GM23248 (cell line): ENCODE data around the gene MARK1. TPM values are rescaled to one million over a fixed set of nuclear protein-coding genes. Genes with fewer than 3 reads are reported as not detected.

Experiments
- DNase-seq: peaks from one replicate; pipeline ENCODE4 v3.0.0-alpha.2; 2015
- H2AFZ ChIP-seq: fragments of 200-600 bp; sonication (generic); 2 replicates; pipeline ENCODE4 v1.6.1; 2016; ENCODE audit warnings: antibody characterized with exemption
- H3F3A ChIP-seq: fragments of 200-600 bp; sonication (generic); 2 replicates; pipeline ENCODE4 v1.6.1; 2016; ENCODE audit warnings: mild to moderate bottlenecking, antibody characterized with exemption, mixed run types; ENCODE audit not compliant: insufficient read depth
- H3K27ac ChIP-seq: fragments of 200-600 bp; sonication (generic); 2 replicates; pipeline ENCODE4 v1.5.1; 2016; ENCODE audit warnings: mild to moderate bottlenecking
- H3K27me3 ChIP-seq: fragments of 200-600 bp; sonication (generic); replicated peaks from 2 replicates; pipeline ENCODE4 v1.6.1; 2016; ENCODE audit warnings: mild to moderate bottlenecking; ENCODE audit not compliant: insufficient read depth
- H3K36me3 ChIP-seq: fragments of 200-600 bp; sonication (generic); 2 replicates; pipeline ENCODE4 v1.6.1; 2016; ENCODE audit warnings: low read depth, mild to moderate bottlenecking
- H3K4me1 ChIP-seq: fragments of 200-600 bp; sonication (generic); 2 replicates; pipeline ENCODE4 v1.6.1; 2016; ENCODE audit warnings: mild to moderate bottlenecking; ENCODE audit not compliant: insufficient read depth
- H3K4me2 ChIP-seq: fragments of 200-600 bp; sonication (generic); one replicate; pipeline ENCODE4 v1.6.1; 2016; ENCODE audit warnings: mild to moderate bottlenecking; ENCODE audit not compliant: unreplicated experiment
- H3K4me3 ChIP-seq: fragments of 200-600 bp; sonication (generic); 2 replicates; pipeline ENCODE4 v1.5.1; 2016; ENCODE audit warnings: mild to moderate bottlenecking
- H3K79me2 ChIP-seq: fragments of 200-600 bp; sonication (generic); 2 replicates; pipeline ENCODE4 v1.6.1; 2016; ENCODE audit warnings: mild to moderate bottlenecking; ENCODE audit not compliant: insufficient read depth
- H3K9ac ChIP-seq: fragments of 200-600 bp; sonication (generic); 2 replicates; pipeline ENCODE4 v1.6.1; 2016; ENCODE audit warnings: mild to moderate bottlenecking
- H3K9me2 ChIP-seq: fragments of 200-600 bp; sonication (generic); 2 replicates; pipeline ENCODE4 v1.6.1; 2016; ENCODE audit warnings: mixed run types, mild to moderate bottlenecking, moderate library complexity; ENCODE audit not compliant: insufficient read depth
- H3K9me3 ChIP-seq: fragments of 200-600 bp; sonication (generic); one replicate; pipeline ENCODE4 v1.6.1; 2017; ENCODE audit warnings: low read depth
- H4K20me1 ChIP-seq: fragments of 200-600 bp; sonication (generic); 2 replicates; pipeline ENCODE4 v1.6.0; 2016; ENCODE audit not compliant: insufficient read depth
- EZH2 ChIP-seq: fragments of 200-600 bp; sonication (generic); IDR thresholded peaks from 2 replicates; pipeline ENCODE4 v1.6.1; 2018; ENCODE audit warnings: antibody characterized with exemption, mild to moderate bottlenecking; ENCODE audit not compliant: insufficient read depth, poor library complexity, severe bottlenecking
- EZH2phosphoT487 ChIP-seq: fragments of 200-600 bp; sonication (generic); IDR thresholded peaks from 2 replicates; pipeline ENCODE4 v1.6.1; 2018; ENCODE audit warnings: antibody characterized with exemption, moderate library complexity, mild to moderate bottlenecking, low read depth; ENCODE audit not compliant: insufficient read depth
- whole genome bisulfite sequencing, 2 experiments: methylation state at CpG; one replicate each; pipeline ENCODE4 v1.1.6; 2015 to 2017; ENCODE audit warnings: low lambda C conversion rate in 2 of 2, low coverage in 1 of 2; ENCODE audit errors: missing lambda C conversion rate in 2 of 2; 5-methylcytosine and 5-hydroxymethylcytosine counted together
- in situ Hi-C: fragments of 300-500 bp; cut with MboI; formaldehyde crosslinking; loops from 2 replicates; pipeline ENCODE4 v1.15.0; 2020
- polyA plus RNA-seq: library from polyadenylated mRNA; unstranded; fragments of >200 nt; fragmentation: Nextera tagmentation; extraction: Ambion mirVana; gene quantifications from 2 replicates; pipeline ENCODE4 v1.2.1, GENCODE V29; 2016
- total RNA-seq: library from RNA; depleted of rRNA; stranded (reverse); fragments of >200 nt; shearing (Covaris generic); gene quantifications from 2 replicates; pipeline ENCODE4 v1.2.3, GENCODE V29; 2014

MARK1 gene
- total and polyA plus RNA-seq, 2 experiments from 2014 or later = 0.40 to 0.65 TPM

- in situ Hi-C loops = no loop called here
- Histone ChIP-seq H3K4me3 (peak within 1 kb of the TSS; percentile 80), H3K9me2 (no peaks in the 10 kb centered on the region), H3F3A (no peaks in the 10 kb centered on the region), H3K4me1 (peaks cover 7% of the 10 kb centered on the region; the same call in 1 of the 2 replicates), H3K4me2 (peak within 1 kb of the TSS; percentile 77), H3K36me3 (no peaks in the 10 kb centered on the region), H3K27ac (no peak within 1 kb of the TSS), H2AFZ (peak within 1 kb of the TSS; percentile 87), H3K9ac (peak within 1 kb of the TSS; percentile 30; the same call in 1 of the 2 replicates), H3K27me3 (peaks cover 30% of the 10 kb centered on the region), H3K79me2 (no peaks in the 10 kb centered on the region), H4K20me1 (no peaks in the 10 kb centered on the region), H3K9me3 (no peaks in the 10 kb centered on the region)
- TF ChIP-seq EZH2 (no peak), EZH2phosphoT487 (no peak)
- peak; percentile 61 for DNase-seq
- WGBS, 2 experiments = 8% methylated on average over 68 to 74 of the region's 96 CpGs
These were observed 162.5 kb downstream of the MARK1 start, which contains the start of gene C1orf115 for GRCh38 chr1:220690140-220691052. C1orf115 (plus strand) TSS chr1:220690363; CDS start chr1:220690403, 40 bp downstream.

GRCh38 chr1:220691053-220691684 is 163.2 kb downstream of the MARK1 start:
- Histone ChIP-seq H3K27me3 (peaks cover 30% of the 10 kb centered on the region), H4K20me1 (no peaks in the 10 kb centered on the region), H3K4me2 (no peak overlapping the region), H3K9me2 (no peaks in the 10 kb centered on the region), H3K36me3 (no peaks in the 10 kb centered on the region), H3K4me1 (peaks cover 7% of the 10 kb centered on the region; the same call in 1 of the 2 replicates), H3K27ac (no peak overlapping the region), H3K4me3 (no peak overlapping the region; the same call in 1 of the 2 replicates), H3K79me2 (no peaks in the 10 kb centered on the region), H2AFZ (0 out of 2 replicates have a peak overlapping the region, but pooled peaks have one; percentile 87), H3K9me3 (no peaks in the 10 kb centered on the region), H3F3A (no peaks in the 10 kb centered on the region), H3K9ac (no peak overlapping the region)
- in situ Hi-C loops = no loop called here
- TF ChIP-seq EZH2phosphoT487 = no peak
- TF ChIP-seq EZH2 = no peak
- no peak for DNase-seq
- 40 to 41% methylated on average over 14 of the region's 14 CpGs for WGBS, 2 experiments

- no peaks in the 10 kb centered on the region for H3K9me2 ChIP-seq
- H3K27ac ChIP-seq = no peak overlapping the region
- H3K9ac ChIP-seq = no peak overlapping the region
- H4K20me1 ChIP-seq = no peaks in the 10 kb centered on the region
- peak; percentile 26 for DNase-seq
- H2AFZ ChIP-seq = no peak overlapping the region
- TF ChIP-seq EZH2 (no peak), EZH2phosphoT487 (no peak)
- no peaks in the 10 kb centered on the region for H3K36me3 ChIP-seq
- no peak overlapping the region for H3K4me2 ChIP-seq
- peaks cover 7% of the 10 kb centered on the region; the same call in 1 of the 2 replicates for H3K4me1 ChIP-seq
- H3F3A ChIP-seq = no peaks in the 10 kb centered on the region
- WGBS, 2 experiments = 60% methylated on average over 8 of the region's 8 CpGs
- H3K4me3 ChIP-seq = no peak overlapping the region
- H3K27me3 ChIP-seq = peaks cover 30% of the 10 kb centered on the region
- H3K9me3 ChIP-seq = no peaks in the 10 kb centered on the region
- H3K79me2 ChIP-seq = no peaks in the 10 kb centered on the region
- in situ Hi-C loops = no loop called here
These were observed 164.7 kb downstream of the MARK1 start for GRCh38 chr1:220692436-220693228.

DNA sequence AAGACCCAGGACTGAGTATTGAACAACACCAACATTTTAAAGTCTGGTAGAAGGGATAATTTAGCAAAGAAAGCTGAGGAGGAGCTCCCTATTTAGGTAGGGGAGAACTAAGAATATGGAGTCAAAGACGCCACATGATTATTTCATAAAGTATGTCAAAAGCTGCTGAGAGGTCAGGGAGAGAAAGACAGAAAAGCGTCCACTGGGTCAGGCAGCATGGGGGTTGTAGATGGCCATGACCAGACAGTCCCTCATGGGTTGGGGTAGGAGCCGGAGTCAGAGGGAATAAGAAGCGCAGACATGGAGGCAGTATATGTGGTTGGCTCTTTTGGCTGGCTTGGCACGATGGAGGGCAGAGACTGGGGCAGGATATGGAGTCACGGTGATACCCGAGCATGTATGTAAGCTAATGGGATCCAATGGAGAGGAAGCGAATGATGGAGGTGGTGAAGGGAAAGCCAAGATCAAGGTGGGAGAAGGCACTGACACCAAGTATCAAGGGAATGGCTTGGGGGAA is 167.0 kb downstream of the MARK1 start:
- Histone ChIP-seq H3K27ac (no peak overlapping the region), H3K9ac (no peak overlapping the region), H3K9me3 (no peaks in the 10 kb centered on the region), H3K4me1 (peaks cover 1% of the 10 kb centered on the region; the same call in 1 of the 2 replicates), H4K20me1 (no peaks in the 10 kb centered on the region), H3K4me3 (no peak overlapping the region), H3K9me2 (no peaks in the 10 kb centered on the region), H3F3A (no peaks in the 10 kb centered on the region), H3K27me3 (peaks cover 30% of the 10 kb centered on the region), H3K4me2 (no peak overlapping the region), H3K36me3 (no peaks in the 10 kb centered on the region), H3K79me2 (no peaks in the 10 kb centered on the region), H2AFZ (no peak overlapping the region)
- no peak for TF ChIP-seq EZH2phosphoT487
- TF ChIP-seq EZH2 = no peak
- in situ Hi-C loops = no loop called here
- 70 to 81% methylated on average over 8 of the region's 8 CpGs for WGBS, 2 experiments
- no peak for DNase-seq
